G401.6 (cell line): ENCODE measurements around the gene AKAP12.

Source experiments
- FAIRE-seq: peaks from 2 replicates; lab custom pipeline; 2012; peaks lifted over from hg19 to GRCh38; lab: Jason Lieb, UNC

Gene AKAP12, protein sequence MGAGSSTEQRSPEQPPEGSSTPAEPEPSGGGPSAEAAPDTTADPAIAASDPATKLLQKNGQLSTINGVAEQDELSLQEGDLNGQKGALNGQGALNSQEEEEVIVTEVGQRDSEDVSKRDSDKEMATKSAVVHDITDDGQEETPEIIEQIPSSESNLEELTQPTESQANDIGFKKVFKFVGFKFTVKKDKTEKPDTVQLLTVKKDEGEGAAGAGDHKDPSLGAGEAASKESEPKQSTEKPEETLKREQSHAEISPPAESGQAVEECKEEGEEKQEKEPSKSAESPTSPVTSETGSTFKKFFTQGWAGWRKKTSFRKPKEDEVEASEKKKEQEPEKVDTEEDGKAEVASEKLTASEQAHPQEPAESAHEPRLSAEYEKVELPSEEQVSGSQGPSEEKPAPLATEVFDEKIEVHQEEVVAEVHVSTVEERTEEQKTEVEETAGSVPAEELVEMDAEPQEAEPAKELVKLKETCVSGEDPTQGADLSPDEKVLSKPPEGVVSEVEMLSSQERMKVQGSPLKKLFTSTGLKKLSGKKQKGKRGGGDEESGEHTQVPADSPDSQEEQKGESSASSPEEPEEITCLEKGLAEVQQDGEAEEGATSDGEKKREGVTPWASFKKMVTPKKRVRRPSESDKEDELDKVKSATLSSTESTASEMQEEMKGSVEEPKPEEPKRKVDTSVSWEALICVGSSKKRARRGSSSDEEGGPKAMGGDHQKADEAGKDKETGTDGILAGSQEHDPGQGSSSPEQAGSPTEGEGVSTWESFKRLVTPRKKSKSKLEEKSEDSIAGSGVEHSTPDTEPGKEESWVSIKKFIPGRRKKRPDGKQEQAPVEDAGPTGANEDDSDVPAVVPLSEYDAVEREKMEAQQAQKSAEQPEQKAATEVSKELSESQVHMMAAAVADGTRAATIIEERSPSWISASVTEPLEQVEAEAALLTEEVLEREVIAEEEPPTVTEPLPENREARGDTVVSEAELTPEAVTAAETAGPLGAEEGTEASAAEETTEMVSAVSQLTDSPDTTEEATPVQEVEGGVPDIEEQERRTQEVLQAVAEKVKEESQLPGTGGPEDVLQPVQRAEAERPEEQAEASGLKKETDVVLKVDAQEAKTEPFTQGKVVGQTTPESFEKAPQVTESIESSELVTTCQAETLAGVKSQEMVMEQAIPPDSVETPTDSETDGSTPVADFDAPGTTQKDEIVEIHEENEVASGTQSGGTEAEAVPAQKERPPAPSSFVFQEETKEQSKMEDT (N-terminal part only)

DNA sequence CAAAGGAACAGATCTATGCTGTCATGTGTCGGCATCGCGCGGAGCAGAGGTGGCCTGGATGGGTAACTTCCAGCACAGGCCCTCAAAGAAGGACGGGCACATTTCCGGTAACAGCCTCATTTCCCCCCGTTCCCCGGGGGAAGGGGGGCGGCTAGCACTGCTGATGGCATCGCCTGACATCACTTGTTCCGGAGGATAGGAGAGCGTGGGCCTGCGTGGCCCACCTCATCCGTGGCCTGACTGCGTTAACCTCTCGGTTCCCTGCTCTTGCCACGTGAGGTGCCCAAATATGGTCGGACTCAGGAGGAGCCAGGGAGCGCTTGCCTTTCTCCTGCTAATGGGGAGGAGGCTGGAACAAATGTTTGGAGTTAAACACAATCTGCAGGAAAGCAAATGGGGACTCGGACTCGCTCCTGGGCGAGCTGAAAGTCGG, at the start of gene AKAP12:
AKAP12 (plus strand) TSS at position 365 of the 433 bp plus-strand sequence. CDS start 596 bp downstream, outside the sequence.
- FAIRE-seq, result peak; percentile 31

DNA sequence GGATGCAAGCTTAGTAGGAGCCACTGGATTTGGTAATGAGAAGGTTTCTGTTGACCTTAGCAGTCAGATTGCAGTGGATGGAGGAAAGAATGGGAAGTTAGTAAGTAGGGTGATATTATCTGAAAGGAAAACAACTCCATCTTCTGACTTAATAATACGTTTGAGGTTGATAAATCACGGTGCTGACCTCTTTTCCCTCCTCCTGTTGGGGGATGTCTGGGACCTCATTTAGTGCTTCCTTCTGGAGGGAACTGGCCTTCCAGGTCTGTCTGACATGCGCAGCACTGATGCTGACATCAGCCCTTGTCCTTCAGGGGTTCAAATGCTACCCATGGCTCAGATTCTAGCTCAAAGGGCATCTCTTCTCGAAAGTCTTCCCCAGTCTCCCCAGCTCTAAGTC, 48.2 kb upstream of the AKAP12 start:
- FAIRE-seq, result no peak

DNA sequence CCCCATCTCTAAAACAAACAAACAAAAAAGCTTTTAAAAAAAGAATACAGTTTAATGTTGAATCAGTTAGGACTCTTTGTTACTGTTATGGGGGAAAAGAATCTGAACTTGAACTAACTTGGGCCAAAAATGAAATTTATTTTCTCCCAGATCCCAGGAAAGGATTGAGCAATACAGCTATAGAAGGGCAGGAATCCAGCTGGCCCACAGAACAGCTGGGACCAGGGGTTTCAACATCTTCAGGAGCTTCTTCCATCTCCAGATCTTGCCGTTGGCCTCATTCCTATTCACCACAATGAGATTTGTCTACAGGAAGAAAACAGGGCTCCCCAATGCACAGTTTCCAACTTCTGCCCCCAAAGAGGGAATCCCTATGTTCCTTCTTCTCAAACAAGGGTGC, 43.2 kb upstream of the AKAP12 start:
- no peak for FAIRE-seq

DNA sequence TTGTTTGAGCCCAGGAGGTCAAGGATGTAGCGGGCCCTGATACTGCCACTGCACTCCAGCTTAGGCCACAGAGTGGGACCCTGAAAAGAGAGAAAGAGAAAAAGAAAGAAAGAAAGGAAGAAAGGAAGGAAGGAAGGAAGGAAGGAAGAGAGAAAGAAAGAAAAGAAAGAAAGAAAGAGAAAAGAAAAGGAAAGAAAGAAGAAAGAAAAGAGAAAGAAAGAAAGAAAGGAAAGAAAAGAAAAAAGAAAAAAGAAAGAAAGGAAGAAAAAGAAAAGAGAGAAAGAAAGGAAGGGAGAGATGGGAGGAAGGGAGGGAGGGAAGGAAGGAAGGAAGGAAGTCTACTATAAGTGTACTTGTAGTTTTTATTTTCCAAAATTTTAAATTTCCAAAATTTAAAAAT, 42.2 kb upstream of the AKAP12 start:
- no peak for FAIRE-seq

DNA sequence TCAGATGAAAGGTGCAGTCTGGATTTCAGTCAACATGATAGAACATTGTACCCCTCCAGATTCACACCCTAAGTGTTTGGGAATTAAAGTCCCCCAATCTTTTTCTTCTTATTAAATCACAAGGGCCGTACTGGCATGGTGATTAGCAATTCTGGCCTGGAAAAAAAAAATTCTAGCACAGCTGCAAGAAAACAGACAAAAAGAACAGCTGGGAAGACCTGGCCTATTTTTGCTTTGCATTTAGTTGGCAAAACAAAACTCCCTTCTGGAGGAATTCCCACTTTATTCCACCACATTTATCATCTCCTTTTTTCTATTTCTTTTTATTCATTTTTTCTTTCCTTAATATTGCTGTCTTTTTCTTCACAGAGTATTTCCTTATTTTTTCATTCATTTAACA, 39.8 kb upstream of the AKAP12 start:
- no peak for FAIRE-seq

DNA sequence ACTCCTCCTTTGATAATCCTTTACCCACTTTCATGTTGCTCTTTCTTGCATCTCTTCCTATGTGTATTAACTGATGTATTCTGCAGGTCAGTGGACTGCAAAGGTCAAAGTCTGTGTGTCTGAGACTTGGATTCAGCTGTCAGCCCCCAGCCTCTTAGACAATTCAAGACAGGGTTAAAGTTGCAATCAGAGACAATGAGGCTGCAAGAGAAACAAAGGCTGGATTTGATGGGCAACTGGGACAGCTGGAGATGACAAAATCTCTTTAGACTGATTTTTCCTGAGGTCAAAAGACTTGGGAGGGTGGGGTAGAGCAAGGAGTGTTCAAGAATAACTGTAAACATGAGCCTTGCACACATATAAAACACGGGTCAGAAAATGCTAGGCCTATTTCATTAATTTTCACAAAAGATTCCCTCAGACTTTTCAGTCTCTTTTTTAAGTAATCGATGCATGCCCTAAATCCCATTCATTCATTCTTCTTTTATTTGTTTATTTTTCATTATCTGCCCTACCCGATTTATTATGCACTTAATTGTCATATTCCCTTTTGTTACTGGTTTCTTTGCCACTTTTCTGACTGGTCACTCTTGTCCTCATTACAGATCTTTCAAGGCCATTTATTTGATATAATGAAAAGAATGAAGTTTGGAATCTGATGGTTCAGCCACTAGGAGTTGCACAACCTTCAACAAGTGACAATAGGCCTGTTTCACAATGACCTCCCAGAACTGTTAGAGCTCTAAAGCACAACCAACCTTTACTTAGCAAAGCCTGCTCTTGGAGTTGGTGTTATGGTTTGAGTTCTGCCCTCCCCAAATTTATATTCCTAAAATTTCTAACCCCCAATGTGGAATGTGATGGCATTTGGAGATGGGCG, 33.8 kb upstream of the AKAP12 start:
- no peak for FAIRE-seq

DNA sequence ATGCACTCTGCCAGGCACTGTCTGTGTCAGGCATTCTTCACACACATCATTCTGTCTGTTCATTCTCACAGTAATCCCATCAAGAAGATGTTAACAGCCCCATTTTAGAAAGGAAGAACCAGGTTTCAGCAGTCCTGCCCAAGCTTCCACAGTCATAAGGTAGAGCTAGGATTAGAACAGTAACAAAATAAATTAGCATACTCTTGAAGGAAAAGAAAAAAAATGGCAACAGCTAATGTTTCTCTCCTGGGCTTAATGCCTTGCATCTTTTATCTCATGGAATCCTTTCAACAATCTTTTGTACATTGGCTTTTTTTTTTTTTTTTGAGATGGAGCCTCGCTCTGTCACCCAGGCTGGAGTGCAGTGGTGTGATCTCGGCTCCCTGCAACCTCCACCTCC, 32.1 kb upstream of the AKAP12 start:
- FAIRE-seq, result no peak

DNA sequence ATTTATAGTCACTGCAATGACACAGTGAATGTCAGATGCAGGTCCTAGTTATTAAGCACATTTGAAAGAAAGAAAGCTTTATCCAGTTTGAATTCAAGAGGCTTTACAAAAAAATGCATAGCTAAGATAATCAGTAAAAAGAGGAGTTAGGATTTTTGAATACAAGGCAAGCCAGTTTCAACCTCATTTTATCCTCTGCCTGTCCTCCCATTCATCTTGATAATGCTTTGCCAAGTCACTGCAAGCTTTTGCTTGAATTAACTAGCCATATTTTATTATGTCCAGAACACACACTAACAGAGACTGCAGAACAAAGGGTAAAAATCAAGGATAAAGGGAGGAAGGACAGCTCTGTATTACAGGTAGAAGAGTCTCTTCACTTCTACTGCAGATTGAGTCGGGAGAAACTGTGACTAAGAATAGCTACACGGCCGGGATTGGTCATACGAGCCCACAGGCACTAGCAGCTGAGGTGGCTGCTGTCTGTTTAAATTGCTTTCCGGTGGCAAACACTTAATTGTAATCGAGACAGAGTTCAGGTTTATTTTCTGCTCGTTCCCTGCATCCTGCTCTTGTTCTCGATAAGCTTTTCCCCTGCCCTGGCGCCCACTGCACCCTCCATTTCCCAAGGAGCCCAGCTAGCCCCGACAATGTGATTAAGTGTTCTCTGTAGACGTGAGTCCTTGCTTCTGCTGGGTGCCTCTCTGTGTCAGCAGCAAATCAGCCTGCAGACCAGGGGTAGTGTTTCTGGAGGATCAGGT, 30.5 kb upstream of the AKAP12 start:
- FAIRE-seq, result no peak

DNA sequence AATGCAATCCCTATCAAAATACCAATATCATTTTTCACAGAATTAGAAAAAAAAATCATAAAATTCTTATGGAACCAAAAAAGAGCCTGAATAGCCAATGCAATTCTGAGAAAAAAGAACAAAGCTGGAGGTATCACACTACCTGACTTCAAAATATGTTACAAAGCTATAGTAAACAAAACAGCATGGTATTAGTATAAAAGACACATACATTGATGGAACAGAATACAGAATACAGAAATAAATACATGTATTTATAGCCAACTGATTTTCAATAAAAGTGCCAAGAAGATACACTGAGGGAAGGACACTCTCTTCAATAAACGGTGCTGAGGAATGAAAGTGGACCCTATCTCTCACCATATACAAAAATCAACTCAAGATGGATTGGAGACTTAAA, 28.7 kb upstream of the AKAP12 start:
- no peak for FAIRE-seq

DNA sequence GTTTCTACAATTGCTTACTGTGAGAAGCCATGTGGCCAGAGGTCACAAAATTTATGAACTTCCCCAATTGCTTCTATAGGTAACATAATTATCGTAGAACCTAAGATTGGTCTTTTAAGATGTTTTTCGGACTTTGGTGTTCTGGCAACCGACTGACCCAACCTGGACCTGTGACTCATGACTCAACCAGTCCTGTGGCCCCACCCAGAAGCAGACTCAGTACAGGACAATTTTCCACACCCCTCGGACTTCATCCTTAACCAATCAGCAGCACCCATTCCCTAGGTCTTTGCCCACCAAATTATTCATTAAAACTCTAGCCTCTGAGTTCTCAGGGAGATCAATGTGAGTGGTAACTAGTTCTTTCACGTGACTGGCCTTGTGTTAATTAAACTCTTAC, 26.4 kb upstream of the AKAP12 start:
- FAIRE-seq, result no peak

DNA sequence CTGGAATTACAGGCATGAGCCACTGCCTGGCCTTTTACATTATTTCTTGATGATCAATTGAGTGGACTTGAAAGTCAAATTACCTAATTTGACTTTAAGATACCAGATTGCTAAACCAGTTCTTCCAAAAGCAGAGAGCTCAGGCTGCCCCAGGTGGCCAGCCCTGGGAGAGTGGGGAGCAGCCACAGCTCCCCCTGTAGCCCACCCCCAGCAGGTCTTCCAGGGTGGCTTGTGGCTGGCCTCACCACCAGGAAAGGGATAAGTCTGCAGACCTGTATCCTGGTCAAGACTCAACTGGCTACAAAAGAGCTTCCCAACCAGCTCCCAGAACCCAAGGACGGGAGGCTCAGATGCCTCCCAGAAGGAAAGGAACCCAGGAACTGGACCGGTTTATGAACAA, 23.8 kb upstream of the AKAP12 start:
- no peak for FAIRE-seq

DNA sequence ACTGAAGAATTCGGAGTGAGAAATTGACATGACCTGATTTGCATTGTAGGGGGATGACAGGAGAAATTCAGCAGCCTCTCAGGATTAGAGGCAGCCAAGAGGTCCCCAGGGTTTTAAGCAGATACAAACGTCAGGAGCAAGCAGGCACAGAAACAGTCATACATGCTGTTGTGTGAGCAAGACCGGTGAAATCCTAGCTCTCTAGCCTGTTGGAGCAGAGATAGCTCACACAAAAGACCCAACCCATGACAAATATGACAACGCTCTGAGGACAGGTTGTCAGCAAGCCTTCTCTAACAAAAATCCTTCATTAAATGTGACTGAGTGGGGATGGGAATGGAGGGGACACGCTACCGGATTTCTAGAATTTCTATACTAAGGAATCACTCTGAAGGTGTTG, 23.0 kb upstream of the AKAP12 start:
- no peak for FAIRE-seq

DNA sequence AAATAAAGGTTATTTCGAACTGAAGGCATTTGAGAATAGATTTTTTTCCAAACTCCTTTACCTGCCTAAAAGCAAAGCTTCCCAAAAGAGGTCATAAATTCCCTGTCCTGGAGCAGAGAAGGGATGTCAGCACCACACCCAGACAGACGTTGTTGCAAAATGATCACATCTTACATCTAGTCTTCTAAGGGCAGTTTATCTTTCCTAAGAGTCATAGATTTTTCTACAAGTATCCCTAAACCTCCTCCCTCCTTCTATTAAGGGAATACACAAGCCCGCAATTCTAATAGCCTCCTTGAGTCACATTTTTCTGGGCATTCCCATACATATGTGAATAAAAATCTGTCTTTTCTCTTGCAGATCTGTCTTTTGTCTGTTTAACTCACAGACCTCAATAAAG, 20.6 kb upstream of the AKAP12 start:
- FAIRE-seq, result no peak

DNA sequence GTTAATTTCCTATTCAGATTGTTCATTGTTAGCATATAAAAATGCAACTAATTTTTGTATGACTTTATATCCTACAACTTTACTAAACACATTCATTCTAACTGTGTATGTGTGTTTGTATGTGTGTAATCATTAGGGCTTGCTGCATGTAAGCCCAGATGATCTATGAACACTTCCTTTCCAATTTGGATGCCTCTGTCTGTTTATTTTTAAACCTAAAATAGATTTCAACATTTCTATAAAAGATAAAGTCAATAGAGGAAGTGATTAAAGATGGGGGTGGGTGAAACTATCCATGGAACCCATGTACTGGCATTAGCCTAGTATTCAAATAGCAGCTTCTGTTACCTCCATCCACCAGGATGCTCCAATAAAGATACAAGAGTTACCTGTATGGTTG, 15.7 kb upstream of the AKAP12 start:
- no peak for FAIRE-seq

DNA sequence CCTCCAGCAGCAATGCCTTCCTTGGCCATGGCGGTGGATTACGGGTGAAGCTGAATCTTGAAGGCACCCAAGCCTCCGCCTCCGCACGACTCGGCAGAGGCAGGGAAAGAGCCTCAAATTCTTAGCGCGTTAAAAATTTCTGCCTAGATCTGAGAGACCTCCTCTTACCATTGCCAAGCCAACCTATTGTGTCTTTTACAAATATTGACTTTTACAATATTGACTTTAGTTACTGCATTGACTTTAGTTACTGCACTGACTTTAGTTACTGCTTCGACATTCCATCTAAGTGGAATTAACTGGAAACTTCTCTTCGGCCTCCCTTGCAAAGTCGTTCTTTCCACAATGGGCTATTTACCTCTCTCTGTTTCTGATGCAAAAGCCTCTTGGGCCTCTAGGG, 13.8 kb upstream of the AKAP12 start:
- FAIRE-seq, result no peak

DNA sequence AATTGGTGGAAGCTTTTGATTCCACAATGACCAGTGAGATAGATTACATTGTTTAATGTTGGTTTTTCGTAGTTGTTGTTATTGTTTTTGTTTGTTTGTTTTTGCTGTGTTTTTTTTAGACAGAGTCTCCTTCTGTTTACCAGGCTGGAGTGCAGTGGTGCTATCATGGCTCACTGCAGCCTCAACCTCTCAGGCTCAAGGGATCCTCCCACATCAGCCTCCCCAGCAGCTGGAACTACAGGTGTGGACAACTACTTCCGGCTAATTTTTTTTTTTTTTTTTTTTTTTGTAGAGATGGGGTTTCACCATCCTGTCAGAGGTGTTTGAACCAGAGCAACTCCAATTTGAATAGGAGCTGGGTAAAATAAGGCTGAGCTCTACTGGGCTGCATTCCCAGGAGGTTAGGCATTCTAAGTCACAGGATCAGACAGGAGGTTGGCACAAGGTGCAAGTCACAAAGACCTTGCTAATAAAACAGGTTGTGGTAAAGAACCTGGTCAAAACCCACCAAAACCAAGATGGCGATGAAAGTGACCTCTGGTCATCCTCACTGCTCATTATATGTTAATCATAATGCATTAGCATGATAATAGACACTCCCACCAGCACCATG, 10.9 kb upstream of the AKAP12 start:
- FAIRE-seq, result no peak

DNA sequence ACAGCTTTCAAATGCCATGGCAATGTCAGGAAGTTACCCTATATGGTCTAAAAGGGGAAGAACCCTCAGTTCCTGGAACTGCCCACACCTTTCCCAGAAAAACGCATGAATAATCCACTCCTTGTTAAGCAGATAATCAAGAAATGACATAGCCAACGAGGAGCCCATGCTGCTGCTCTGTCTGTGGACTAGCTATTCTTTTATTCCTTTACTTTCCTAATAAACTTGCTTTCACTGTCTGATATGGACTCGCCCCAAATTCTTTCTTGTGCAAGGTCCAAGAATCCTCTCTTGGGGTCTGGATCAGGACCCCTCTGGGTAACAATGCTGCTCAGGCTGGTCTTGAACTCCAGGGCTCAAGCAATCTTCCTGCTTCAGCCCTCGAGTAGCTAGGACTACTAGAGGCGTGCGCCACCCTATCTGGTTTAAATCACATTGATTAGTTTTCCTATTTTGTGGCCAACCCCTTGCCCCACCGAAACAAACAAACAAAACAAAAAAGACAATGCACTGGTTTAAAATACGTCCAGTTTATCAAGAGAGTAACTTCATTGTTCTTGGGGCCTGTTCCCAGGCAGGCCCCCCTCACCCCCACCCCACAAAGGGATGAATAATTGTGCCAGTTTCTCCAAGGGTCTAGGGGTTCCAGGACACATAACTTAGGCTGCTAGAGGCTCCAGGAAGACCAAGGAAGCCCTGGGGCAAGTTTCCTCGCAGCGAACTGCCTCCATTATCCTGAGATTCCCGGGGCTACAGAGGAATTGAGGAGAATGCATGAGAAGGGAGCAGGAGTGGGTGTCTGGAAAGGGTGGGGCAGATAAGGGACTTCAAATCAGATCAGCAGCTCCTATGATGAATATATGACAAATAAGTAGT, 10.1 kb upstream of the AKAP12 start:
- FAIRE-seq, result no peak

DNA sequence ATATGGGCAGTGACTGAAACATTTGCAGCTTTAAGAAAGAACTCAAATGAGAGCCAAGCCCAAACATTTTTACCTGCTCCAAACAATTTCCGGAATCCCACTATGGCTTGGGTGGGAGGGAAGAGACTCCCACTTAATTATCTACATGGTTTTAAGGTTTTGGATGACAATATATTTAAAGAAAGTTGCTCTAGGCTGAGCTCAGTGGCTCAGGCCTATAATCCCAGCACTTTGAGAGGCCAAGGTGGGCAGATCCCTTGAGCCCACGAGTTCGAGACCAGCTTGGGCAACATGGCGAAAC, 9.5 kb upstream of the AKAP12 start:
- no peak for FAIRE-seq

DNA sequence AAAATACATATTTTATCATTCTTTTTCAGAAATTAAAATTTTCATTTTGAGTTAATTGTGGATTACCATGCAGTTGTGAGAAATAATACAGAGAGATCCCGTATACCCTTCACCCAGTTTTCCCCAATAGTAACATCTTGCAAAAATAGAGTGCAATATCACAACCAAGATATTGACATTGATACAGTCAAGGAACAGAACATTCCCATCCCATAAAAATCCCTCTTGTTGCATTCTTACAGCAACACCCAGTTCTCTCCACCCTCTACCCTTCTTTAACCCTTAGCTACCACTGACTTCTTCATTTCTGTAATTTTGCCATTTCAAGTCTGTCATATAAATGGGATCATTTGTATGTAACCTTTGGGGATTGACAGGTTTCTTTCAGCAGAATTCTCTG, 6.9 kb upstream of the AKAP12 start:
- FAIRE-seq, result no peak

DNA sequence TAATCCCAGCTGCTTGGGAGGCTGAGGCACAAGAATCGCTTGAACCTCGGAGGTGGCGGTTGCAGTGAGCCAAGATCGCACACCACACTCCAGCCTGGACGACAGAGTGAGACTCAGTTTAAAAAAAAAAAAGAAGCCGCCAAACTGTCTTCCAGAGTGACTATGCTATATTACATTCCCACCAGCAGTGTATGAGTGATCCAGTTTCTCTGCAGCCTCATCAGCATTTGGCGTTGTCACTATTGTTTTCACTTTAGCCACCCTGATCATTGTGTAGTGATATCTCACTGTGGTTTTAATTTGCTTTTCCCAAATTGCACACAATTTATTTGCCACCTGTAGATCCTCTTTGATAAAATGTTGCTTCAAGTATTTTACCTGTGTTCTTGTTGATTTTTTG, 6.0 kb upstream of the AKAP12 start:
- no peak for FAIRE-seq
